ENCODE results near the gene STX8. TPM values are rescaled to one million over a fixed set of nuclear protein-coding genes. Genes with fewer than 3 reads are reported as not detected.

STX8 gene
- total and polyA plus RNA-seq, 9 of the 15 experiments (the other 6 are each of a cell fraction or from before 2014, with no cell fraction given), result 14.6 to 42.5 (median 22.1) TPM

DNA sequence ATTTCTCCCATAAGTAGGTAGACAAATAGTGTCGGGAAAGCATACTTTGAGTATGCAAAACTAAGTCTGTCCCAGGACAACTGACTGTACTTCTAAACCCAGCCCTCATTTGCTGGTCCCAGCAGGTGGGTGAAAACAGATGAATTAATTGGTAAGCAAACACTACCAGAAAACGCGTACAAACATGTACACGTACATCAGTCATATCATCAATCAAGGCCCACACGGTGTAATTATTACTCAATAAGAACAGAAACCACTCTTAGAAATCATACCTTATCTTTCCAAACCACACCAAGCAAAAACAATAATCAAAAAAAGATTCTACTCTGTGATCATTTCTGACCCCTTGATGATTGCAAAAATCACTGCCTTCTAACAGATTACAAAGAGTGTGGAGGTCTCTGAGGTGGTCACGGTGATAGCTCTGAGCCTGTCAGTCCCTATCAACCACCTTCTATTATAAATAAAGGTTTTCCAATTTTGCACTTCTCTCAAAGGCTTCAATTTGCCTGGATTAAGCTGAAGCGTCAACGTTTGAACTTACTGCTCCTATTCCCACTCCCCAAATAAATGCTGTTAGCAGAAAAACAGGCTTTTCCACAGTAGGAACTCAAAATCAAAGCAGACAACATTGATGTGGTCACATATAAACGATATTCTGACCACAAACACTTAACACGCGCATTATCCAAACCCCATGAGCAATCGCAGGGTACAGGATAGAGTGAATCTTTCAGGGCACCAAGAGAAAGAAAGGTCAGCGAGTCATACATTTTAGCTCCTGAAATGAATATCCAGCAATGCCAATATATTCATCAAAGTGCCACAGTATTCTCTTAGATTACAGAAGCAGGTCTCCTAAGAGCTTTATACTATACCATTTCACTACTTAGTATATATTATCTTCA, 211.9 kb downstream of the STX8 start:
- in situ Hi-C loops (cut with MboI), result no loop called here
- Histone ChIP-seq H3K4me3 (no peak overlapping the region), H3K4me2 (ENCODE audit: insufficient read depth, low read length) (no peak overlapping the region), H3K36me3 (ENCODE audit: control insufficient read depth, insufficient read depth, low read length) (no peaks in the 10 kb centered on the region), H3K9ac (ENCODE audit: insufficient read depth in 1 of 2, low read depth in 2 of 2, low read length in 2 of 2) (no peak overlapping the region), H4K20me1 (replicated peaks; ENCODE audit: control insufficient read depth, insufficient read depth, low read length) (no peaks in the 10 kb centered on the region), H3K9me3 (replicated peaks; ENCODE audit: control insufficient read depth, insufficient read depth, low read depth, low read length) (no peaks in the 10 kb centered on the region), H3K4me1 (replicated peaks in 1 of 2; ENCODE audit: control insufficient read depth in 2 of 2, insufficient read depth in 2 of 2, low read length in 2 of 2) (no peaks in the 10 kb centered on the region), H2AFZ (ENCODE audit: low read depth, low read length) (no peak overlapping the region), H3K9me1 (ENCODE audit: control insufficient read depth, insufficient read depth, low read length) (no peaks in the 10 kb centered on the region), H3K27me3 (ENCODE audit: control insufficient read depth in 2 of 2, insufficient read depth in 2 of 2, low read length in 2 of 2) (peaks cover 0 to 4% of the 10 kb centered on the region in 2 experiments; a peak in 1 of 5 replicates), H3K27ac (ENCODE audit: extremely low read depth, low read depth, low read length) (no peak overlapping the region), H3K79me2 (ENCODE audit: control insufficient read depth, insufficient read depth, low read length) (no peaks in the 10 kb centered on the region)
- ChIA-PET CTCF (ENCODE audit: low intra/inter-chr PET ratio) (no interaction called here), POLR2A (no interaction called here)
- TF ChIP-seq NFRKB (IDR thresholded peaks at IDR 0.05; ENCODE audit: low read depth), result no peak
- TF ChIP-seq ZBTB17 (CRISPR knock-in tag; IDR thresholded peaks at IDR 0.05), result no peak
- no peak for TF ChIP-seq ZNF316 (IDR thresholded peaks at IDR 0.05)
- FAIRE-seq (no peak), ATAC-seq (no peak), DNase-seq (ENCODE audit: extremely low read depth in 1 of 4, low spot score in 3 of 4) (no peak)
- no TSS peak for BruUV-seq (replicated peaks)
- intact Hi-C loops (cut with micrococcal nuclease), result no loop called here
- WGBS (ENCODE audit: insufficient coverage, low coverage, missing lambda C conversion rate), result 4% methylated on average over 13 of the region's 13 CpGs

DNA sequence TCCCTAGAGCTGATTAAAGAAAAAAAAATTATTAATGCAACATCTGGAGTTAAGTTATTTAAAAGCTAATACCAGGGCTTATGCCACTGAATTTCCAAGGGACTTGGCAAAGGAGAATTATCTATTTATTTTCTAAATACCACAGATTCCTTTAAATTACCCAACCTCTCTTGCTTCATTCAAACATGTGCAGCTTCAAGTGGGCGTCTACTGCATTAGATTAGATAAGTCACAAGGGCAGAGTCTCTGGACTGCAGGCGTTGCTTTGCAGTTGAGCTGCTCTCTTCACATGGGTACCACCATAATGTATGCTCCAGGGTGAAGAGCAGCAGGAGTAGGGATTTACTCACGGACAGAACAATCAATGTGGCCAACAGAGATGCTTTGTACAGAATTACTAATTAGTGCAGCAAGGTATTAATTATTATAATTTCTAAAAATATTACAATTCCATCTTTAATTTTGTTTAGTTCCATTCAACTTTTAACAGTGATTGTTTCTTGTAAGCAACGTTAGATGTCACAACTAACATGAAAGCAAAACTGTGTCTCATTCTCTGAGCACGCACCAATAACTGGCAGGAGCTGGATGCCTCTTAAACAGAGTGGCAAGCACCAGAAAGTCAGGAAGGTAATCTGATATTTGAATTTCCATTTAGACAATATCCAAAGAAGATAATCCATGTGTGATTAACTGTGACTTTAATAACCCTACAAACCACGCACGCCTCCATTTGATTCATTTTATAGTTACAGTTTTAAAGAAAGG, 214.2 kb downstream of the STX8 start:
- Histone ChIP-seq H3K9ac (ENCODE audit: insufficient read depth in 1 of 2, low read depth in 2 of 2, low read length in 2 of 2) (no peak overlapping the region), H3K27me3 (ENCODE audit: control insufficient read depth in 2 of 2, insufficient read depth in 2 of 2, low read length in 2 of 2) (peaks cover 0 to 4% of the 10 kb centered on the region in 2 experiments; a peak in 1 of 5 replicates), H3K9me3 (replicated peaks; ENCODE audit: control insufficient read depth, insufficient read depth, low read depth, low read length) (no peaks in the 10 kb centered on the region), H4K20me1 (replicated peaks; ENCODE audit: control insufficient read depth, insufficient read depth, low read length) (no peaks in the 10 kb centered on the region), H3K4me2 (ENCODE audit: insufficient read depth, low read length) (no peak overlapping the region), H3K36me3 (ENCODE audit: control insufficient read depth, insufficient read depth, low read length) (no peaks in the 10 kb centered on the region), H3K9me1 (ENCODE audit: control insufficient read depth, insufficient read depth, low read length) (no peaks in the 10 kb centered on the region), H2AFZ (ENCODE audit: low read depth, low read length) (no peak overlapping the region), H3K27ac (ENCODE audit: extremely low read depth, low read depth, low read length) (no peak overlapping the region), H3K4me1 (replicated peaks in 1 of 2; ENCODE audit: control insufficient read depth in 2 of 2, insufficient read depth in 2 of 2, low read length in 2 of 2) (no peaks in the 10 kb centered on the region), H3K4me3 (no peak overlapping the region), H3K79me2 (ENCODE audit: control insufficient read depth, insufficient read depth, low read length) (no peaks in the 10 kb centered on the region)
- ChIA-PET POLR2A (no interaction called here), CTCF (ENCODE audit: low intra/inter-chr PET ratio) (interaction anchor here (0.6 kb wide), 1 partner anchor 692 kb away, joined by 3 read pairs; no protein-coding TSS in a partner anchor)
- BruUV-seq (replicated peaks), result no TSS peak
- TF ChIP-seq NR4A1 (CRISPR knock-in tag; IDR thresholded peaks at IDR 0.05) (no peak), NR4A1 (tag; IDR thresholded peaks at IDR 0.05) (no peak), FIP1L1 (IDR thresholded peaks at IDR 0.05; ENCODE audit: low read depth, low read length, poor library complexity, severe bottlenecking) (no peak), PHTF2 (CRISPR knock-in tag; IDR thresholded peaks at IDR 0.05) (no peak)
- 13% methylated on average over 6 of the region's 7 CpGs for WGBS (ENCODE audit: insufficient coverage, low coverage, missing lambda C conversion rate)
- in situ Hi-C loops (cut with MboI), result no loop called here
- ATAC-seq (no peak), DNase-seq (ENCODE audit: extremely low read depth in 1 of 4, low spot score in 3 of 4) (no peak), FAIRE-seq (no peak)
- intact Hi-C loops (cut with micrococcal nuclease), result no loop called here
